Activated CD4-positive, alpha-beta T cell treated with anti-CD3 and anti-CD28 coated beads, Interleukin-10, Interleukin-2, amounts not matched to agents 100 ng/mL and 50 ng/mL, durations not matched to agents 16 hours and 8 hours (primary cell): ENCODE results near the gene MARK2.
A peak's percentile ranks its signal among the peaks of the same experiment; 100 is the strongest.

Experiments
- DNase-seq: peaks from one replicate; pipeline ENCODE4 v3.0.0-alpha.2; 2020

Gene MARK2

DNA sequence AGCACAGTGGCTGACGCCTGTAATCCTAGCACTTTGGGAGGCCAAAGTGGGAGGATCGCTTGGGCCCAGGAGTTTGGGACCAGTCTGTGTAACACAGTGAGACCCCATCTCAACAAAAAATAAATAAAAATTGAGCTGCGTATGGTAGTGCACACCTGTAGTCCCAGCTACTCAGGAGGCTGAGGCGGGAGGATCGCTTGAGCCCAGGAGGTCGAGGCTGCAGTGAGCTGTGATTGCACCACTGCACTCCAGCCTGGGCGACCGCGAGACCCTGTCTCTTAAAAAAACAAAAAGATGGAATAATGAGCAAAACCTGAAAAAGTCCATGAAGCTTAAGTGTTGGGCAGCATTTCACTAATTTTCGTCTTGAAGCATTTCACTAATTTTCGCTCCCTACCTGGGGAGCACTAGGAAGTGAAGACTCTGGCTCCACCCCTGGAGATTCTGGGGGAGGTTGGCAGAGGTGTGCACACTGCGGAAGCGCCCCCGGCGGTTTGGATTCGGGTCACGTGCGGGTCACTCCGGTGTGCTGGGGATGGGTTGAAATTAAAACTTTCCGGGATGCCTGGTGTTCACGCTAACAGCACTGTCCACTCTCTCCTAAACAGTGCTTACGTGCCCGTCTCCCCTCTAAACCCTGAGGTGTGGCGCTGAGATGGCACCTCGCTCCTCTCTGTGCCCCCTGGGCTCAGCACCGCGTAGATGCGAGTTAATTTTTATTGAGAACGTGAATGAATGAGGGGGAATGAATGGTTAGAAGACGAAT, 99.0 kb downstream of the MARK2 start:
- DNase-seq, result peak; percentile 26

DNA sequence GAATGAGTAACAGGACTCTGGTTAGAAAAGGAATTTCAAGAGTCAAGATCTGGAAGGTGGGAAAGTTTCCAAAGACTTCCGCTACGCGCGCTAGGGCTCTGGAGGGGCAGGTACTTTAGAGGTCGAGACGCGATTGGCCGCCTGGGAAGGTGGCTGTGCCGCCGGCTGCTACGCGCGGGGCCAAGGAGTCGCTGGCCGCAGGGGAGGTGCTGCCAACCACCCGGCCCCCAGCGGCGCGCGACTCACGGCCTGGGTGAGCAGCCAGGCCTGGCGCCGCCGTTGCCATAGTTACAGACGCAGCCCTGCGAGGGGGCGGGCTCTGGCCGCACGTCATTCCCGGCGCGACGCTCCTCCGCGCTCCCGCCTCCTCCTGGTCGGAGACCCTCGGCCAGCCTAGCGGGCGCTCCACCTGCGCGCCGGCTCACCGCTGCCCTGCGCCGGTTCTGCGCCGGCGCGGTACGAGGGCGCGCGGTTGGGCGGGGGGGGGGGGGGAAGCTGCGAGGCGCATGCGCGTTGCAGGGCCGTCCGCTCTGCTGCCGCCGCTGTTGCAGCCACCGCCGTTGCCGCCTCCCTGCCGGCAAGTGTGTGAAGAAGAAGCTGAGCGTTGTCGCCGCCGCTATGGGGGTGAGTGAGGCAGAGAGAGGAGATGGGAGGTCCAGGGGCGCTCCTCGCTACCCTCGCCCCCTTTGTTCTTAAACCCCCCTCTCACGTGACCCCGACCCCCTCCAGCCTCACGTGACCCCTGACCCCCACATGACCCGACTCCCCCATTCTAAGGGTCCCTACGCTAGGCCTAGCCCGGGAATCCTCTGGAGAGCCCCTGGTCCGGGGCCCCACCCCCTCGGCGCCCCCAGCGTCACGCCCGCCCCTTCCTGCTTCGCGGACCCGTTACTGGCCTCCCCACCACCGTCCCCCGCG, 99.8 kb downstream of the MARK2 start, which contains the start of gene NAA40:
NAA40 (plus strand) TSS at position 524 of the 918 bp plus-strand sequence; CDS start at position 619, 95 bp downstream.
- DNase-seq, result peak; percentile 98

DNA sequence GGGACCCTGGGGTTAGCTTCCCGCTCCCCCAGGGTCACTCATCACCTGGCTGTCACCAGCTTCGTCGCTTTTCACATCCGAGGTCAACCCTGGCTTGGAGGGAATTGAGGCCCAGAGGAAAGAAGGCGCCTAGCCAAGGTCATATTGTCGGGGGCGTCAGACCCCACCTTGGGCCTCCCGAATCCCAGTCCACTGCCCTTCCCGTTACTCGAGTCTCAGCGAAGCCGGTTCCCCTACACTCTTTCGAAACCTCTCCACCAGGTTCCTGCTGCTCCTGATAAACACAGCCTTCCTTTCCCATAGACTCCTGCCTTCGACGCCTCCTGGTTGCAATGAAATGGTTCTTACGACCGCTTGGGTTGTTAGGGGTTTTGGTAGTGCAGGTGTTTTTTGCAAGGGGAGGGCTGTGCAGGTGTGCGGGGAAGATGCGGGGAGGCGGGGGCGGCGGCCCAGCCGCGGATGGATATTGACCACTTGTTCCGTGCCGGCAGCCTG, 100.5 kb downstream of the MARK2 start:
- no peak for DNase-seq

DNA sequence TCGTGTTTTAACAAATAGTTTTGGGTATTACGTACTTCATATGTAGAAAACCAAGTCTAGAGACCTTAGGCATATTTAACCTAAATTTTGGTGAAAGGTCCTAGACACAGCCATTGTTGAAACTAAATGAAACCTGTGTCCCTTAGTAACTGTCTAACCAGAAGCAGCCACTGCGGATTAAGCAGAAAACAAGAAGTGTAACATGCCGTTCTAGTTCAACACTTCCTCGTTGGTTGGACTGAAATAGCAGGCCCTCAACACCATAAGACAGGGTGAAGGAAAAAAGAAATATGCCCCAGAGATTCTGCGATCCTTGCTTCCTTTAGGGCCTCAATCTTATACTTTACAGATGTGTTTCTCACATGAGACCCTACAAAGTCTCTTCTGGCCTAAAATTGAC, 101.9 kb downstream of the MARK2 start:
- no peak for DNase-seq

DNA sequence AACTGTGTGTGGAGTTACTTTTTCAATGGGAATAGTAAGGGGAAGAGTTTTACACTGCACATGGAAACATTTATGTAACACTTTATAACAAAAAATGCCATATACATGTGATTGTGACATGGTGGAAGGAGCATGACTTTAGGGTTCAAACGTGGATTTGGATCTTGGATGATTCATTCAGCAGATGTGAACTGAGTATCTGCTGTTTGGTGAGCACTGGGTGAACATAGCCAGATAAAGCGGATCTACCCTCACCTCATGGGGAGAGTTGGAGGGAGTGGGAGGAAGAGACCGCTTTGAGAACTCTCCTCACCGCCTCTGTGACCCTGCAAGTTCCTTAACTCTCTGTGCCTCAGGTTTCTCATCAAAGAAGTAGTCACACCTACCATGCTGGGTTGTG, 103.0 kb downstream of the MARK2 start:
- no peak for DNase-seq

DNA sequence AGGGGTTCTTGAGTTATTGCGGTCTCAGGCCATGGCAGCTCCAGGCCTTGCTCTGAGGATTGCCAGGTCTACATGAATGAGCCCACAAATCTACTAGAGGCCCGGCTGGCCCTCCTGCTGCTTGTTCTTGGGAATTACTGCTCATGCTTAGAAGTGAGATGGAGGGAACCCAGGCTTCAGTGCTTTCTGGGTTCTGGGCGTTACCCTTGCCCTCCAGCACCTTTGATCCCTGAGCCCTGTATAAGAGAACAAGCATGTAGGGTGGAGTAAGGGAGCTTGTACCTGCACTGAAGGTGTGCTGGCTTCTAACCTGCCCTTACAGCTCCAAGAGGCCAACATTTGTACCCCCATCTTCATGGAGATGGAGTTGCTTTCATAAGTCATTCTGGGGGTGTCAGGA, 103.9 kb downstream of the MARK2 start:
- DNase-seq, result no peak

DNA sequence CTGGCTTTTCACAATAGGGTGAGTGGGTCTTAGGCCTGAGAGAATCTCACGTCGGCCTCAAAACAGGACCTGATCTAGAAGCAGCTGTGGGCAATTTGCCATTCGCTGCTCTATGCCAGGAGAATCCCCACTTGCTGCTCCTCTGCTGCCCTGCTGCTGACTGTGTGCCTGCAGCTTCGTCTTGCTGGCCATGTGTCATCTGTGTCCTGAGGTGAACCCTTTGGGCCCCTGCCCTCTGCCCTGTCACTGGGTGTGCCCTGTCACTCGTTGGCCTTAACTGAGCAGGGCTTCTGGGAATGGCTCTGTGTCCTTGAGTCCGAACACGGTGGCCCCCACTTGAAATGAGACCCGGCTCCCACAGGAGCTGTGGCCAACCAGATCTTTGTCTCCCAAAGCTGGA, 106.1 kb downstream of the MARK2 start:
- no peak for DNase-seq

DNA sequence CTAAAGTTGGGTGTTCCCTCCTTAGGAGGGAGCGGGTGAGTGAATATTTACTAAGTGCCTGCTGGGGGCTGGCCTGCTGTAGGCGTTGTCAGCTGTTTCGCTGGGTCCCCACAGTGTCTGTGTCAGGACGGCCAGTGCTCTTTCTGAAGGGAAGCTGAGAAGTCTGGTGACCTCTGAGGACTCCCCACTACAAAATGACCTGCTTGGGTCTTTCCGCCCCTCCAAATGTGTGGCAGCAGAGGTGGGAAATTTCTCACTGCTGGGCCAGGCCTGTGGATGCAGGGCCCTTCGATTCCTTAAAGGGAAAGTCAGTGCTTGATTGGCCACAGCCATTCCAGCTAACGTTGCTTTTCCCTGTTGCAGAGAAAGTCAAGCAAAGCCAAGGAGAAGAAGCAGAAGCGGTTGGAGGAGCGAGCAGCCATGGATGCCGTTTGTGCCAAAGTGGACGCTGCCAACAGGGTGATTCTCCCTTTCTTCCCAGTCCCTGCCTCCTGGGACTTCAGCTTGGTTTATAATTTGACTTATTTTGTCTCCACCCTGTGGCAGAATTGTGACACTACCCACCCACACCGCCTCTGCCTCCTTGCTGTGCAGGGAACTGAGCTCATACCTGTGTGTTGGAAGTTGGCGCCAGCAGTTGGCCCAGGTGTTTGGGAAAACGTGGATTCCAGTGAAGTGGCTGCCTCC, 106.7 kb downstream of the MARK2 start:
- peak; percentile 51 for DNase-seq

DNA sequence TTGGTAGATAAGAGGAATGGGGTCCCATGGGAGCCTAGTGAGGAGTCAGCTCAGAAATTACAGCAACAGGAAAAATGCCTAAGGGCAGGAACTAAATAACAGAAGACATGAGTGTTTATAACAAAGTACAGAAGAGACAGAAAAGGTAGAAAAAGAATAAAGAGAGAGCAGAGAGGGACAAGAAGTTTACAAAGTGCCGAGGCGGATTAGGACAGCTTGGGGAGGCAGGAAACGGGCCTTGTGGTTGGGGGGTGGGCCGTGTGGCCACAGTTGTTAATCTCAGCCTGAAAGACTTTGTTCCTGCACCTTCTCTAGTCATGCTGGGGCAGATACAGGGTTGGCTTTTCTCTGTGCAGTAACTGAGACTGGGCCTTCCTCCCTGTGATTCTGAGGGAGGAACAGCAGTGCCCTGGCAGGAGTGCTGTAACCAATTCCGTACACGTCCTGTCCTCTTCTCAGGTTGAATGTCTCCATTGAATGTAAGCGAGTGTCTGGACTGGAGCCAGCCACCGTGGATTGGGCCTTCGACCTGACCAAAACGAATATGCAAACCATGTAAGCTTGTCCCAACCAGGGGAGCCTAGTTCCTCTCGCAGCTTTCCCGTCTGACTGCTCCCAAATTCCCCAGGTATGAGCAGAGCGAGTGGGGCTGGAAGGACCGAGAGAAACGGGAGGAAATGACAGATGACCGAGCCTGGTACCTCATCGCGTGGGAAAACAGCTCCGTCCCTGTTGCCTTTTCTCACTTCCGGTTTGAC, 113.0 kb downstream of the MARK2 start:
- peak; percentile 51 for DNase-seq

DNA sequence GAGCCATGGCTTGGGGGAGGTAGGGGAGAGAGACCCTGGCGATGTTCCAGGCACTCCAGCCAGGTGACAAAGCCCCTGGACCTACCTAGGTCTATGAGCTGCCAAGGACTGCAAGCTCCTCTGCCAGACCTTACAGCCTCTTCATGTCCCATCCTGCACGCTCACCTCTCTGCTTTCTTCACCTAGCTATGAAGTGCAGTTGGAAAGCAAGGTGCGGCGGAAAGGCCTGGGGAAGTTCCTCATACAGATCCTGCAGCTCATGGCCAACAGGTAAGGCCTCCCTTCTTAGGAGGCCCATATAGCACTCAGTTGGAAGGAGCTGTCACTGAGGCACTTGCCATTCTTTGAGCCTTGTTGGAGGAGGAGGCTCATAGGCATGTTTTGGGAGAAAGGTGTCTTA, 113.7 kb downstream of the MARK2 start:
- no peak for DNase-seq

DNA sequence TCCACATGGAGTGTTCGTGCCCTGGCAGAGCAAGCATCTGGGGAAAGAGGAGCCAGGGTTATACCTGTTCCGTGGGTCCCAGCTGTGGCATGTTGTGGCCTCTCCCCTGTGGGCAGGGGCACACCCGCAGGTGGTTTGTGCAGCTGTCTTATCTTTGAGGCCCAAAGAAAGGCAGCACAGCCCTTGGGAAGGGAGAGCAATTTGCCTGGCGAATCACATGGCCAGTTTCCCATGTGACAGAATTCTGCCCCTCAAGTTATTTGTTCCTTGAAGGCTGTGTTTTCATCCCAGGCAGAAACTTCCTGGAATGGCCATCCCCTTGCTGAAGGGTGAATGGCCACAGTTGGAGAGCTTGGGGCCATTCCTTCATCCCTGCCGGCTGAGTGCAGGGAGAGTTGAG, 119.1 kb downstream of the MARK2 start:
- DNase-seq, result no peak
